ENCODE data around the gene SCFD2. TPM values are rescaled to one million over a fixed set of nuclear protein-coding genes. Genes with fewer than 3 reads are reported as not detected.

Gene SCFD2
- total RNA-seq, 1 experiment from 2014 or later, result 12.4 TPM

GRCh38 chr4:52926196-52926974 lies 439.5 kb downstream of the SCFD2 start:
- peaks cover 26% of the 10 kb centered on the region for H3K4me1 Mint-ChIP-seq
- peak; percentile 51 for ATAC-seq
- DNase-seq (ENCODE audit: low spot score), result no peak
- ChIA-PET CTCF (interaction anchor here (0.7 to 2.0 kb wide), 2 partner anchors 15 to 495 kb away, joined by 3 to 9 read pairs; no protein-coding TSS in a partner anchor), POLR2A (no interaction called here)
- peaks cover 5% of the 10 kb centered on the region for H3K9me3 Mint-ChIP-seq
- no peaks in the 10 kb centered on the region for H3K27me3 Mint-ChIP-seq (ENCODE audit: low read depth)
- H3K36me3 Mint-ChIP-seq, result no peaks in the 10 kb centered on the region; the same call in 1 of the 2 replicates
- no peak overlapping the region for H3K4me3 Mint-ChIP-seq
- TF ChIP-seq FOXP1 (CRISPR knock-in tag; IDR thresholded peaks at IDR 0.05; ENCODE audit: borderline replicate concordance) (no peak), JUN (CRISPR knock-in tag; IDR thresholded peaks at IDR 0.05) (no peak), ESRRA (CRISPR knock-in tag; IDR thresholded peaks at IDR 0.05; ENCODE audit: borderline replicate concordance) (no peak), NR1H2 (CRISPR knock-in tag; IDR thresholded peaks at IDR 0.05) (no peak)
- H3K27ac Mint-ChIP-seq, result peak overlapping the region; percentile 51; the same call in 1 of the 2 replicates

DNA sequence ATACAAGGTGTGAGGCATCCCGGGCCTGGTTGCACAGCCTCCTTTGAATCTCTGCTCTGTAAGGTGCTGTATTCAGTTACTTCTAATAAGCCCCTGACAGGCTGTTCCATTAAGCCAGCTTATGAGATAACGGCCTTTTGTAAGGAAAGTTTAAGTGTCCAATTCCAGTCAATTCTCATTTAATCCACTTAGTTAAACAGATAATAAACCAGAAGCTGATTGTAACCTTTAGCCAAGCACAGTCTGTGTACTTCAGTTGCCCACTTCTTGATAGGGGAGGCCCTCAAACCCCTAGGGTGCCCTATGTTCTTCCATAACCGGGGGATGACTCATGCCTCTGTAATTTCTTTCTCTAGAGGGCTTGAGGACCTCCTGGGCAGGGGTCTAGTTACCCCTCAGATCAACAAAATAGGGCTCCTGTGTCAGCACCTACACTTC lies 440.3 kb downstream of the SCFD2 start:
- H3K4me3 Mint-ChIP-seq, result no peak overlapping the region
- H3K27ac Mint-ChIP-seq, result peak overlapping the region; percentile 51; the same call in 1 of the 2 replicates
- H3K4me1 Mint-ChIP-seq, result peaks cover 22% of the 10 kb centered on the region
- DNase-seq (ENCODE audit: low spot score) (no peak), ATAC-seq (peak; percentile 84)
- no peaks in the 10 kb centered on the region for H3K27me3 Mint-ChIP-seq (ENCODE audit: low read depth)
- peaks cover 5% of the 10 kb centered on the region for H3K9me3 Mint-ChIP-seq
- ChIA-PET POLR2A (no interaction called here), CTCF (interaction anchor here (0.7 to 2.0 kb wide), 3 partner anchors 14 to 494 kb away, joined by 3 to 9 read pairs (median 3); no protein-coding TSS in a partner anchor)
- no peaks in the 10 kb centered on the region; the same call in 1 of the 2 replicates for H3K36me3 Mint-ChIP-seq
- TF ChIP-seq, protein P1, sequence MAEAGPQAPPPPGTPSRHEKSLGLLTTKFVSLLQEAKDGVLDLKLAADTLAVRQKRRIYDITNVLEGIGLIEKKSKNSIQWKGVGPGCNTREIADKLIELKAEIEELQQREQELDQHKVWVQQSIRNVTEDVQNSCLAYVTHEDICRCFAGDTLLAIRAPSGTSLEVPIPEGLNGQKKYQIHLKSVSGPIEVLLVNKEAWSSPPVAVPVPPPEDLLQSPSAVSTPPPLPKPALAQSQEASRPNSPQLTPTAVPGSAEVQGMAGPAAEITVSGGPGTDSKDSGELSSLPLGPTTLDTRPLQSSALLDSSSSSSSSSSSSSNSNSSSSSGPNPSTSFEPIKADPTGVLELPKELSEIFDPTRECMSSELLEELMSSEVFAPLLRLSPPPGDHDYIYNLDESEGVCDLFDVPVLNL (CRISPR knock-in tag; IDR thresholded peaks at IDR 0.05; ENCODE audit: borderline replicate concordance, low read depth), result no peak
- no peak for TF ChIP-seq FOXP1 (CRISPR knock-in tag; IDR thresholded peaks at IDR 0.05; ENCODE audit: borderline replicate concordance)
- TF ChIP-seq GTF2I (CRISPR knock-in tag; conservative IDR thresholded peaks at IDR 0.05), result no peak
- TF ChIP-seq AFF4 (CRISPR knock-in tag; IDR thresholded peaks at IDR 0.05; ENCODE audit: borderline replicate concordance), result no peak
- TF ChIP-seq ELF4 (CRISPR knock-in tag; IDR thresholded peaks at IDR 0.05; ENCODE audit: low read depth), result no peak

DNA sequence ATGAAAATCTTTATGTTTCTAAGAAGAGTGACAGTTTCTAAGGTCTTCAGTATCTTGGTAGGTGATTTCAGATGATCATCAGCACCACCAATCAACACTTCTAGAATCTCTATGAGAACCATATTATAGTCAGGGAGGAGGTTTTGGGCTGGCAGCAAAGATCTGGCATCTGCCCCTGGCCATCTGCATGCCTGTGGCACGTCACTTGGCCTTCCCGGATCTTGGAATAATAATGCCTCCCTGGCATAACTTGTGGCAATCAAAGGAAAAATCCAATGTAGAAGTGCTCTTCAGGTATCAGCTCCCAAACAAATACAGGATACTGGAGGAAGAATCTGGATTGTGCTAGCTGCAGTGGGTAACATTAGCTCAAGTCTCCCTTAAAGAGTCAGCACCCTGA lies 446.4 kb downstream of the SCFD2 start:
- H3K4me1 Mint-ChIP-seq, result peaks cover 17% of the 10 kb centered on the region
- TF ChIP-seq, protein P2, sequence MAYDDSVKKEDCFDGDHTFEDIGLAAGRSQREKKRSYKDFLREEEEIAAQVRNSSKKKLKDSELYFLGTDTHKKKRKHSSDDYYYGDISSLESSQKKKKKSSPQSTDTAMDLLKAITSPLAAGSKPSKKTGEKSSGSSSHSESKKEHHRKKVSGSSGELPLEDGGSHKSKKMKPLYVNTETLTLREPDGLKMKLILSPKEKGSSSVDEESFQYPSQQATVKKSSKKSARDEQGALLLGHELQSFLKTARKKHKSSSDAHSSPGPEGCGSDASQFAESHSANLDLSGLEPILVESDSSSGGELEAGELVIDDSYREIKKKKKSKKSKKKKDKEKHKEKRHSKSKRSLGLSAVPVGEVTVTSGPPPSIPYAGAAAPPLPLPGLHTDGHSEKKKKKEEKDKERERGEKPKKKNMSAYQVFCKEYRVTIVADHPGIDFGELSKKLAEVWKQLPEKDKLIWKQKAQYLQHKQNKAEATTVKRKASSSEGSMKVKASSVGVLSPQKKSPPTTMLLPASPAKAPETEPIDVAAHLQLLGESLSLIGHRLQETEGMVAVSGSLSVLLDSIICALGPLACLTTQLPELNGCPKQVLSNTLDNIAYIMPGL (CRISPR knock-in tag; IDR thresholded peaks at IDR 0.05), result no peak
- TF ChIP-seq, protein P3, sequence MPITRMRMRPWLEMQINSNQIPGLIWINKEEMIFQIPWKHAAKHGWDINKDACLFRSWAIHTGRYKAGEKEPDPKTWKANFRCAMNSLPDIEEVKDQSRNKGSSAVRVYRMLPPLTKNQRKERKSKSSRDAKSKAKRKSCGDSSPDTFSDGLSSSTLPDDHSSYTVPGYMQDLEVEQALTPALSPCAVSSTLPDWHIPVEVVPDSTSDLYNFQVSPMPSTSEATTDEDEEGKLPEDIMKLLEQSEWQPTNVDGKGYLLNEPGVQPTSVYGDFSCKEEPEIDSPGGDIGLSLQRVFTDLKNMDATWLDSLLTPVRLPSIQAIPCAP (CRISPR knock-in tag; IDR thresholded peaks at IDR 0.05), result no peak
- TF ChIP-seq TEAD4 (CRISPR knock-in tag; IDR thresholded peaks at IDR 0.05) (no peak), ZNF317 (CRISPR knock-in tag; IDR thresholded peaks at IDR 0.05; ENCODE audit: borderline replicate concordance, low read depth) (no peak), TP53 (CRISPR knock-in tag; IDR thresholded peaks at IDR 0.05) (no peak), ZNF416 (CRISPR knock-in tag; IDR thresholded peaks at IDR 0.05) (no peak), JUN (CRISPR knock-in tag; IDR thresholded peaks at IDR 0.05) (no peak), ZNF219 (CRISPR knock-in tag; IDR thresholded peaks at IDR 0.05; ENCODE audit: borderline replicate concordance) (no peak), SOX15 (CRISPR knock-in tag; IDR thresholded peaks at IDR 0.05) (no peak), TEAD1 (CRISPR knock-in tag; IDR thresholded peaks at IDR 0.05) (no peak)
- TF ChIP-seq, protein P4, sequence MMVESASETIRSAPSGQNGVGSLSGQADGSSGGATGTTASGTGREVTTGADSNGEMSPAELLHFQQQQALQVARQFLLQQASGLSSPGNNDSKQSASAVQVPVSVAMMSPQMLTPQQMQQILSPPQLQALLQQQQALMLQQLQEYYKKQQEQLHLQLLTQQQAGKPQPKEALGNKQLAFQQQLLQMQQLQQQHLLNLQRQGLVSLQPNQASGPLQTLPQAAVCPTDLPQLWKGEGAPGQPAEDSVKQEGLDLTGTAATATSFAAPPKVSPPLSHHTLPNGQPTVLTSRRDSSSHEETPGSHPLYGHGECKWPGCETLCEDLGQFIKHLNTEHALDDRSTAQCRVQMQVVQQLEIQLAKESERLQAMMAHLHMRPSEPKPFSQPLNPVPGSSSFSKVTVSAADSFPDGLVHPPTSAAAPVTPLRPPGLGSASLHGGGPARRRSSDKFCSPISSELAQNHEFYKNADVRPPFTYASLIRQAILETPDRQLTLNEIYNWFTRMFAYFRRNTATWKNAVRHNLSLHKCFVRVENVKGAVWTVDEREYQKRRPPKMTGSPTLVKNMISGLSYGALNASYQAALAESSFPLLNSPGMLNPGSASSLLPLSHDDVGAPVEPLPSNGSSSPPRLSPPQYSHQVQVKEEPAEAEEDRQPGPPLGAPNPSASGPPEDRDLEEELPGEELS (CRISPR knock-in tag; IDR thresholded peaks at IDR 0.05), result no peak
- TF ChIP-seq, protein P5, sequence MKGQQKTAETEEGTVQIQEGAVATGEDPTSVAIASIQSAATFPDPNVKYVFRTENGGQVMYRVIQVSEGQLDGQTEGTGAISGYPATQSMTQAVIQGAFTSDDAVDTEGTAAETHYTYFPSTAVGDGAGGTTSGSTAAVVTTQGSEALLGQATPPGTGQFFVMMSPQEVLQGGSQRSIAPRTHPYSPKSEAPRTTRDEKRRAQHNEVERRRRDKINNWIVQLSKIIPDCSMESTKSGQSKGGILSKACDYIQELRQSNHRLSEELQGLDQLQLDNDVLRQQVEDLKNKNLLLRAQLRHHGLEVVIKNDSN (CRISPR knock-in tag; IDR thresholded peaks at IDR 0.05), result no peak

More for the DNA sequence above, 446.4 kb downstream of the SCFD2 start:
- ChIA-PET POLR2A (no interaction called here), CTCF (interaction anchor here (1.1 kb wide), 1 partner anchor 8 kb away, joined by 4 read pairs; no protein-coding TSS in a partner anchor)
- no peak overlapping the region for H3K27ac Mint-ChIP-seq
- no peaks in the 10 kb centered on the region for H3K9me3 Mint-ChIP-seq
- DNase-seq (ENCODE audit: low spot score) (no peak), ATAC-seq (no peak)
- H3K36me3 Mint-ChIP-seq, result no peaks in the 10 kb centered on the region
- H3K27me3 Mint-ChIP-seq (ENCODE audit: low read depth), result no peaks in the 10 kb centered on the region
- H3K4me3 Mint-ChIP-seq, result no peak overlapping the region

Measured in WTC11 (cell line).